ENCODE measurements around the gene IFNL2.
A peak's percentile ranks its signal among the peaks of the same experiment; 100 is the strongest.
"Not testable (repeated sequence)": the region's sequence is repeated elsewhere in the genome, so short reads cannot be mapped to it uniquely, and the experiment has no call there.

IFNL2 gene

GRCh38 chr19:39309305-39309670 is 41.1 kb downstream of the IFNL2 start:
- not testable (repeated sequence) for H4K5ac ChIP-seq (ENCODE audit: low read length); H3K9ac ChIP-seq (ENCODE audit: low read length); H3K56ac ChIP-seq (ENCODE audit: low read length); H2BK120ac ChIP-seq (ENCODE audit: low read depth, low read length); H3K79me2 ChIP-seq (ENCODE audit: control insufficient read depth, insufficient read depth, low read length); H2BK15ac ChIP-seq (replicated peaks; ENCODE audit: low read depth); H3K4me3 ChIP-seq (ENCODE audit: low read length); H3K4me2 ChIP-seq (ENCODE audit: low read length); H3K27ac ChIP-seq (ENCODE audit: low read depth, low read length); H2AK5ac ChIP-seq (ENCODE audit: low read length); H3K36me3 ChIP-seq (ENCODE audit: control insufficient read depth, insufficient read depth, low read length); H3K4ac ChIP-seq (ENCODE audit: low read depth, low read length); H3K79me1 ChIP-seq (ENCODE audit: low read length); H3K27me3 ChIP-seq (ENCODE audit: insufficient read depth, low read length, poor library complexity); H3K4me1 ChIP-seq (ENCODE audit: control insufficient read depth, low read depth, low read length); H3K18ac ChIP-seq (ENCODE audit: low read length); H4K8ac ChIP-seq (ENCODE audit: low read depth, low read length); DNase-seq; H3K23ac ChIP-seq (ENCODE audit: low read length); H2BK5ac ChIP-seq (ENCODE audit: low read length)
- WGBS (ENCODE audit: extremely low coverage, insufficient coverage, low lambda C conversion rate), result no CpG with 5 or more reads among the region's 7 CpGs

GRCh38 chr19:39310558-39311311 is 42.5 kb downstream of the IFNL2 start:
- Histone ChIP-seq H3K23ac (ENCODE audit: low read length) (no peak overlapping the region), H4K8ac (ENCODE audit: low read depth, low read length) (no peak overlapping the region), H3K4me1 (ENCODE audit: control insufficient read depth, low read depth, low read length) (no peaks in the 10 kb centered on the region), H3K79me1 (ENCODE audit: low read length) (no peaks in the 10 kb centered on the region), H3K36me3 (ENCODE audit: control insufficient read depth, insufficient read depth, low read length) (no peaks in the 10 kb centered on the region), H3K18ac (ENCODE audit: low read length) (no peak overlapping the region), H3K9ac (ENCODE audit: low read length) (no peak overlapping the region), H3K27me3 (ENCODE audit: insufficient read depth, low read length, poor library complexity) (no peaks in the 10 kb centered on the region), H2BK120ac (ENCODE audit: low read depth, low read length) (no peak overlapping the region), H3K56ac (ENCODE audit: low read length) (no peak overlapping the region), H3K4ac (ENCODE audit: low read depth, low read length) (no peak overlapping the region), H3K79me2 (ENCODE audit: control insufficient read depth, insufficient read depth, low read length) (no peaks in the 10 kb centered on the region), H3K4me3 (ENCODE audit: low read length) (no peak overlapping the region), H4K5ac (ENCODE audit: low read length) (no peak overlapping the region), H2BK5ac (ENCODE audit: low read length) (no peak overlapping the region), H2AK5ac (ENCODE audit: low read length) (no peak overlapping the region), H3K27ac (ENCODE audit: low read depth, low read length) (no peak overlapping the region), H3K4me2 (ENCODE audit: low read length) (no peak overlapping the region), H2BK15ac (replicated peaks; ENCODE audit: low read depth) (no peak overlapping the region)
- no CpG with 5 or more reads among the region's 11 CpGs for WGBS (ENCODE audit: extremely low coverage, insufficient coverage, low lambda C conversion rate)
- peak; percentile 78 for DNase-seq

- Histone ChIP-seq H2BK5ac (ENCODE audit: low read length) (no peak overlapping the region), H3K18ac (ENCODE audit: low read length) (no peak overlapping the region), H3K36me3 (ENCODE audit: control insufficient read depth, insufficient read depth, low read length) (no peaks in the 10 kb centered on the region), H3K23ac (ENCODE audit: low read length) (no peak overlapping the region), H3K4me3 (ENCODE audit: low read length) (no peak overlapping the region), H2BK120ac (ENCODE audit: low read depth, low read length) (no peak overlapping the region), H3K27me3 (ENCODE audit: insufficient read depth, low read length, poor library complexity) (no peaks in the 10 kb centered on the region), H3K4ac (ENCODE audit: low read depth, low read length) (no peak overlapping the region), H3K4me1 (ENCODE audit: control insufficient read depth, low read depth, low read length) (no peaks in the 10 kb centered on the region), H2AK5ac (ENCODE audit: low read length) (no peak overlapping the region), H3K79me2 (ENCODE audit: control insufficient read depth, insufficient read depth, low read length) (no peaks in the 10 kb centered on the region), H4K8ac (ENCODE audit: low read depth, low read length) (no peak overlapping the region), H3K27ac (ENCODE audit: low read depth, low read length) (no peak overlapping the region), H3K56ac (ENCODE audit: low read length) (no peak overlapping the region), H3K79me1 (ENCODE audit: low read length) (no peaks in the 10 kb centered on the region), H3K4me2 (ENCODE audit: low read length) (no peak overlapping the region), H3K9ac (ENCODE audit: low read length) (no peak overlapping the region), H2BK15ac (replicated peaks; ENCODE audit: low read depth) (no peak overlapping the region), H4K5ac (ENCODE audit: low read length) (no peak overlapping the region)
- no peak for DNase-seq
- WGBS (ENCODE audit: extremely low coverage, insufficient coverage, low lambda C conversion rate), result no CpG with 5 or more reads among the region's 64 CpGs
Observed at GRCh38 chr19:39314016-39314728, 46.0 kb downstream of the IFNL2 start.

- Histone ChIP-seq H3K9ac (ENCODE audit: low read length) (no peak overlapping the region), H3K4me1 (ENCODE audit: control insufficient read depth, low read depth, low read length) (no peaks in the 10 kb centered on the region), H2BK5ac (ENCODE audit: low read length) (no peak overlapping the region), H3K36me3 (ENCODE audit: control insufficient read depth, insufficient read depth, low read length) (no peaks in the 10 kb centered on the region), H3K56ac (ENCODE audit: low read length) (no peak overlapping the region), H3K27me3 (ENCODE audit: insufficient read depth, low read length, poor library complexity) (no peaks in the 10 kb centered on the region), H2BK120ac (ENCODE audit: low read depth, low read length) (no peak overlapping the region), H2AK5ac (ENCODE audit: low read length) (no peak overlapping the region), H3K4ac (ENCODE audit: low read depth, low read length) (no peak overlapping the region), H3K23ac (ENCODE audit: low read length) (no peak overlapping the region), H4K5ac (ENCODE audit: low read length) (no peak overlapping the region), H3K79me2 (ENCODE audit: control insufficient read depth, insufficient read depth, low read length) (no peaks in the 10 kb centered on the region), H3K4me3 (ENCODE audit: low read length) (no peak overlapping the region), H2BK15ac (replicated peaks; ENCODE audit: low read depth) (no peak overlapping the region), H4K8ac (ENCODE audit: low read depth, low read length) (no peak overlapping the region), H3K79me1 (ENCODE audit: low read length) (no peaks in the 10 kb centered on the region), H3K27ac (ENCODE audit: low read depth, low read length) (no peak overlapping the region), H3K18ac (ENCODE audit: low read length) (no peak overlapping the region), H3K4me2 (ENCODE audit: low read length) (no peak overlapping the region)
- no CpG with 5 or more reads among the region's 1 CpG for WGBS (ENCODE audit: extremely low coverage, insufficient coverage, low lambda C conversion rate)
- DNase-seq, result no peak
Observed at GRCh38 chr19:39315933-39316332, 47.7 kb downstream of the IFNL2 start.

- Histone ChIP-seq H2BK120ac (ENCODE audit: low read depth, low read length) (no peak overlapping the region), H3K79me2 (ENCODE audit: control insufficient read depth, insufficient read depth, low read length) (no peaks in the 10 kb centered on the region), H3K23ac (ENCODE audit: low read length) (no peak overlapping the region), H3K79me1 (ENCODE audit: low read length) (no peaks in the 10 kb centered on the region), H2BK5ac (ENCODE audit: low read length) (no peak overlapping the region), H3K4me3 (ENCODE audit: low read length) (no peak overlapping the region), H3K4me1 (ENCODE audit: control insufficient read depth, low read depth, low read length) (no peaks in the 10 kb centered on the region), H3K56ac (ENCODE audit: low read length) (no peak overlapping the region), H2BK15ac (replicated peaks; ENCODE audit: low read depth) (no peak overlapping the region), H2AK5ac (ENCODE audit: low read length) (no peak overlapping the region), H3K36me3 (ENCODE audit: control insufficient read depth, insufficient read depth, low read length) (no peaks in the 10 kb centered on the region), H3K9ac (ENCODE audit: low read length) (no peak overlapping the region), H4K8ac (ENCODE audit: low read depth, low read length) (no peak overlapping the region), H3K27ac (ENCODE audit: low read depth, low read length) (no peak overlapping the region), H4K5ac (ENCODE audit: low read length) (no peak overlapping the region), H3K4ac (ENCODE audit: low read depth, low read length) (no peak overlapping the region), H3K27me3 (ENCODE audit: insufficient read depth, low read length, poor library complexity) (no peaks in the 10 kb centered on the region), H3K4me2 (ENCODE audit: low read length) (no peak overlapping the region), H3K18ac (ENCODE audit: low read length) (no peak overlapping the region)
- WGBS (ENCODE audit: extremely low coverage, insufficient coverage, low lambda C conversion rate), result no CpG with 5 or more reads among the region's 12 CpGs
- no peak for DNase-seq
Observed at GRCh38 chr19:39316627-39317321, 48.6 kb downstream of the IFNL2 start.

All from mesendoderm (in vitro differentiated cells).